Brain microvascular endothelial cell (primary cell): Measurements from ENCODE around the gene LIN28B.
A peak's percentile ranks its signal among the peaks of the same experiment; 100 is the strongest.

Source experiments
- DNase-seq: peaks from one replicate; pipeline ENCODE4 v3.0.0-alpha.2; 2020
- H3K27ac ChIP-seq: fragments of 250-450 bp; sonication (Bioruptor Pico); 2 replicates; pipeline ENCODE4 v1.5.1; 2020; ENCODE audit warnings: mild to moderate bottlenecking, moderate library complexity
- H3K27me3 ChIP-seq: fragments of 250-450 bp; sonication (Bioruptor Pico); replicated peaks from 2 replicates; pipeline ENCODE4 v1.5.1; 2020; ENCODE audit warnings: mild to moderate bottlenecking
- H3K36me3 ChIP-seq: fragments of 250-450 bp; sonication (Bioruptor Pico); replicated peaks from 2 replicates; pipeline ENCODE4 v1.5.1; 2020; ENCODE audit warnings: mild to moderate bottlenecking
- H3K4me3 ChIP-seq: 2 replicates; pipeline ENCODE4 v1.5.1; 2011; ENCODE audit warnings: low read depth, mild to moderate bottlenecking, control low read depth, low read length, moderate library complexity
- CTCF ChIP-seq: IDR thresholded peaks from 2 replicates; pipeline ENCODE4 v1.5.1; 2011; ENCODE audit warnings: low read depth, mild to moderate bottlenecking, moderate library complexity, low read length, control low read depth, inconsistent platforms; ENCODE audit errors: missing control alignments
- in situ Hi-C: cut with HindIII; loops from 2 replicates; pipeline ENCODE4 v1.10.0; 2017; ENCODE audit warnings: low sequenced_read_pairs, low pct_ligation_motif_present

Gene LIN28B

GRCh38 chr6:105041880-105042279 is 85.0 kb downstream of the LIN28B start:
- TF ChIP-seq CTCF, result no peak
- DNase-seq, result no peak
- Histone ChIP-seq H3K4me3 (no peak overlapping the region), H3K27ac (no peak overlapping the region), H3K36me3 (no peaks in the 10 kb centered on the region), H3K27me3 (no peaks in the 10 kb centered on the region)
- in situ Hi-C loops, result no loop called here

- in situ Hi-C loops, result no loop called here
- DNase-seq, result no peak
- Histone ChIP-seq H3K36me3 (no peaks in the 10 kb centered on the region), H3K27me3 (no peaks in the 10 kb centered on the region), H3K27ac (no peak overlapping the region), H3K4me3 (no peak overlapping the region)
- no peak for TF ChIP-seq CTCF
Observed at GRCh38 chr6:105042648-105043047, 85.7 kb downstream of the LIN28B start.

- no peak for DNase-seq
- no peak for TF ChIP-seq CTCF
- no peaks in the 10 kb centered on the region for H3K27me3 ChIP-seq
- H3K27ac ChIP-seq, result no peak overlapping the region
- H3K4me3 ChIP-seq, result no peak overlapping the region
- in situ Hi-C loops, result no loop called here
- H3K36me3 ChIP-seq, result no peaks in the 10 kb centered on the region
Observed at GRCh38 chr6:105043979-105044378, 87.1 kb downstream of the LIN28B start.

GRCh38 chr6:105045526-105045925 is 88.6 kb downstream of the LIN28B start:
- no peaks in the 10 kb centered on the region for H3K36me3 ChIP-seq
- in situ Hi-C loops, result no loop called here
- peak; percentile 48 for DNase-seq

GRCh38 chr6:105051941-105052471 is 95.1 kb downstream of the LIN28B start:
- DNase-seq, result peak; percentile 24

More at GRCh38 chr6:105045526-105045925, 88.6 kb downstream of the LIN28B start:
- H3K27ac ChIP-seq, result no peak overlapping the region
- H3K4me3 ChIP-seq, result no peak overlapping the region
- H3K27me3 ChIP-seq, result no peaks in the 10 kb centered on the region
- no peak for TF ChIP-seq CTCF

More at GRCh38 chr6:105051941-105052471, 95.1 kb downstream of the LIN28B start:
- no peak for TF ChIP-seq CTCF
- Histone ChIP-seq H3K4me3 (no peak overlapping the region), H3K27ac (no peak overlapping the region), H3K36me3 (no peaks in the 10 kb centered on the region), H3K27me3 (no peaks in the 10 kb centered on the region)
- in situ Hi-C loops, result no loop called here
